DND-41 (cell line): Measurements from ENCODE around the gene DRC3.

Source experiments
- ATAC-seq: fragments of 200-7000 bp; cut with Tn5 transposase; 3 replicates; pipeline ENCODE4 v1.9.1; 2021; ENCODE audit warnings: low read depth; ENCODE audit not compliant: insufficient read depth
- DNase-seq: peaks from one replicate; pipeline ENCODE4 v3.0.0-alpha.2; 2020
- H2AFZ ChIP-seq: 2 replicates; pipeline ENCODE4 v1.6.0; 2012; ENCODE audit warnings: low read depth, low read length
- H3K27ac ChIP-seq: 2 replicates; pipeline ENCODE4 v1.5.1; 2012; ENCODE audit warnings: low read length, inconsistent platforms
- H3K27me3 ChIP-seq: fragments of 200-600 bp; sonication (generic); 2 replicates; pipeline ENCODE4 v1.6.0; 2012; ENCODE audit warnings: low read length, mild to moderate bottlenecking, inconsistent platforms; ENCODE audit not compliant: insufficient read depth, poor library complexity
- H3K36me3 ChIP-seq: 2 replicates; pipeline ENCODE4 v1.5.1; 2012; ENCODE audit warnings: low read length, inconsistent platforms; ENCODE audit not compliant: insufficient read depth
- H3K4me1 ChIP-seq: 2 replicates; pipeline ENCODE4 v1.5.1; 2012; ENCODE audit warnings: mild to moderate bottlenecking, low read length; ENCODE audit not compliant: insufficient read depth
- H3K4me2 ChIP-seq: 2 replicates; pipeline ENCODE4 v1.6.0; 2012; ENCODE audit warnings: mild to moderate bottlenecking, moderate library complexity, low read length, inconsistent platforms; ENCODE audit not compliant: insufficient read depth
- H3K4me3 ChIP-seq, 2 experiments: fragments of 200-600 bp in 1 of 2; shearing (Covaris generic) in 1 of 2; 2 replicates each; pipeline ENCODE4 v1.5.1; 2012 to 2016; ENCODE audit warnings: inconsistent platforms in 2 of 2, low read length in 2 of 2, mild to moderate bottlenecking in 2 of 2, low read depth in 1 of 2, moderate library complexity in 1 of 2
- H3K79me2 ChIP-seq: 2 replicates; pipeline ENCODE4 v1.6.0; 2012; ENCODE audit warnings: low read length, inconsistent platforms; ENCODE audit not compliant: insufficient read depth
- H3K9ac ChIP-seq: 2 replicates; pipeline ENCODE4 v1.6.0; 2012; ENCODE audit warnings: low read depth, mild to moderate bottlenecking, inconsistent platforms, low read length, moderate library complexity
- H3K9me3 ChIP-seq: 2 replicates; pipeline ENCODE4 v1.5.1; 2012; ENCODE audit warnings: low read length, moderate library complexity, mild to moderate bottlenecking, inconsistent platforms; ENCODE audit not compliant: insufficient read depth, severe bottlenecking
- H4K20me1 ChIP-seq: 2 replicates; pipeline ENCODE4 v1.6.0; 2012; ENCODE audit warnings: low read length; ENCODE audit not compliant: insufficient read depth
- EZH2 ChIP-seq: IDR thresholded peaks from 3 replicates; pipeline ENCODE4 v1.6.1; 2012; ENCODE audit warnings: borderline replicate concordance, low read depth, mild to moderate bottlenecking, moderate library complexity, low read length, inconsistent platforms; ENCODE audit not compliant: severe bottlenecking
- TF ChIP-seq, protein P1 (sequence below): IDR thresholded peaks from 2 replicates; pipeline ENCODE4 v1.5.1; 2012; ENCODE audit warnings: borderline replicate concordance, low read length, moderate library complexity, mild to moderate bottlenecking; ENCODE audit not compliant: poor library complexity, severe bottlenecking; ENCODE audit errors: extremely low read depth

DRC3 gene

GRCh38 chr17:17963694-17964436 lies 8.8 kb upstream of the DRC3 start:
- no peaks in the 10 kb centered on the region for H3K36me3 ChIP-seq
- DNase-seq (no peak), ATAC-seq (no peak)
- H3K27ac ChIP-seq, result no peak overlapping the region
- H3K4me1 ChIP-seq, result no peaks in the 10 kb centered on the region
- peaks cover 5% of the 10 kb centered on the region; the same call in 1 of the 2 replicates for H3K79me2 ChIP-seq
- H2AFZ ChIP-seq, result no peak overlapping the region
- TF ChIP-seq, protein P1, sequence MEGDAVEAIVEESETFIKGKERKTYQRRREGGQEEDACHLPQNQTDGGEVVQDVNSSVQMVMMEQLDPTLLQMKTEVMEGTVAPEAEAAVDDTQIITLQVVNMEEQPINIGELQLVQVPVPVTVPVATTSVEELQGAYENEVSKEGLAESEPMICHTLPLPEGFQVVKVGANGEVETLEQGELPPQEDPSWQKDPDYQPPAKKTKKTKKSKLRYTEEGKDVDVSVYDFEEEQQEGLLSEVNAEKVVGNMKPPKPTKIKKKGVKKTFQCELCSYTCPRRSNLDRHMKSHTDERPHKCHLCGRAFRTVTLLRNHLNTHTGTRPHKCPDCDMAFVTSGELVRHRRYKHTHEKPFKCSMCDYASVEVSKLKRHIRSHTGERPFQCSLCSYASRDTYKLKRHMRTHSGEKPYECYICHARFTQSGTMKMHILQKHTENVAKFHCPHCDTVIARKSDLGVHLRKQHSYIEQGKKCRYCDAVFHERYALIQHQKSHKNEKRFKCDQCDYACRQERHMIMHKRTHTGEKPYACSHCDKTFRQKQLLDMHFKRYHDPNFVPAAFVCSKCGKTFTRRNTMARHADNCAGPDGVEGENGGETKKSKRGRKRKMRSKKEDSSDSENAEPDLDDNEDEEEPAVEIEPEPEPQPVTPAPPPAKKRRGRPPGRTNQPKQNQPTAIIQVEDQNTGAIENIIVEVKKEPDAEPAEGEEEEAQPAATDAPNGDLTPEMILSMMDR, result no peak
- TF ChIP-seq EZH2, result no peak
- H3K4me3 ChIP-seq, result no peak overlapping the region
- H3K4me2 ChIP-seq, result no peak overlapping the region
- H3K9me3 ChIP-seq, result no peaks in the 10 kb centered on the region
- no peak overlapping the region for H3K9ac ChIP-seq
- no peaks in the 10 kb centered on the region for H3K27me3 ChIP-seq
- peaks cover 6% of the 10 kb centered on the region; the same call in 1 of the 2 replicates for H4K20me1 ChIP-seq

DNA sequence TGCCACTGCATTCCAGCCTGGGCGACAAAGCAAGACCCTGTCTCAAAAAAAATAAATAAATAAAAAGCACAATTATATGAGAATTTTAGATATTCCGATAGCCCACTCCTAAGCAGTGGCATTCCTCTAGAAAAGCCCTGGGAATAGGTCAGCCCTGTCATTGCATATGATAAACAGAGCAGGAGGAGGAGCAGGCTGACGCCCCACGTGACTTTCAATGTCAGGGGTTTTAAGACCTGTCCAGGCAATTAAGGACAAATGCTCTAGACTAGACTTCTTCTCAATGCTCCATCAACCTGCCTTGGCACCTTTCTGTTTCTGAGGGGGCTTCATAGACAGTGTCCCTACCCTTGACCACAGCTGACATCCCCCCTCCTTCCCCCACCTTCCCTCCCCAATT lies 8.0 kb upstream of the DRC3 start:
- ATAC-seq, result no peak
- Histone ChIP-seq H3K27ac (no peak overlapping the region), H3K9ac (no peak overlapping the region), H3K4me1 (no peaks in the 10 kb centered on the region), H3K79me2 (peaks cover 10% of the 10 kb centered on the region; the same call in 1 of the 2 replicates), H3K4me2 (no peak overlapping the region), H3K27me3 (no peaks in the 10 kb centered on the region), H3K9me3 (no peaks in the 10 kb centered on the region), H4K20me1 (peaks cover 6% of the 10 kb centered on the region; the same call in 1 of the 2 replicates), H3K36me3 (no peaks in the 10 kb centered on the region), H3K4me3 (no peak overlapping the region), H2AFZ (no peak overlapping the region)
- no peak for TF ChIP-seq EZH2
- no peak for DNase-seq

GRCh38 chr17:17965152-17965721 lies 7.4 kb upstream of the DRC3 start:
- peaks cover 6% of the 10 kb centered on the region; the same call in 1 of the 2 replicates for H4K20me1 ChIP-seq
- H3K27ac ChIP-seq, result no peak overlapping the region
- H3K4me2 ChIP-seq, result no peak overlapping the region
- H3K9me3 ChIP-seq, result no peaks in the 10 kb centered on the region
- no peak for DNase-seq
- H3K79me2 ChIP-seq, result peaks cover 9% of the 10 kb centered on the region; the same call in 1 of the 2 replicates
- H3K4me3 ChIP-seq, result no peak overlapping the region
- no peaks in the 10 kb centered on the region for H3K4me1 ChIP-seq
- no peaks in the 10 kb centered on the region for H3K36me3 ChIP-seq
- no peak overlapping the region for H2AFZ ChIP-seq
- no peaks in the 10 kb centered on the region for H3K27me3 ChIP-seq
- ATAC-seq, result no peak
- H3K9ac ChIP-seq, result no peak overlapping the region
- TF ChIP-seq EZH2, result no peak
- TF ChIP-seq, protein P1, result no peak

DNA sequence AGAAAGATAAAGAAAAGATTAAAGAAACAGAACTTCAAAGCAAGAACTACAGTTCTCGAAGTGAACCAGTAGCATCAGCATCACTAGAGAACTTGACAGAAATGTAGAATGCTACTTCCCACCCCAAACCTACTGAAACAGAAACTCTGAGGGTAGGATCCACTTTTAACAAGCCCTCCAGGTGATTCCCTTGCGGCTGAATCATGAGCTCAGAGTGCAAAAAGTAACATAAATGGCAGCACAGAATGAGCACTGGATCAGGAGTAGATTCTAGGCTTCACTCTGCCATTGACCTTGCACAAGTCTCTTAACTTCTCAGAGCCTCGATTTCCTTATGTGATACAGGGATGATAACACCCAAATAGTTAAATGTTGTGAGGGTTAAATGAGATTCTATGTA lies 6.3 kb upstream of the DRC3 start:
- H2AFZ ChIP-seq, result no peak overlapping the region
- no peak overlapping the region for H3K4me3 ChIP-seq
- DNase-seq (no peak), ATAC-seq (no peak)
- H3K79me2 ChIP-seq, result peaks cover 14% of the 10 kb centered on the region
- H3K4me2 ChIP-seq, result no peak overlapping the region
- no peak overlapping the region for H3K27ac ChIP-seq
- peaks cover 5% of the 10 kb centered on the region; the same call in 1 of the 2 replicates for H4K20me1 ChIP-seq
- no peaks in the 10 kb centered on the region for H3K36me3 ChIP-seq
- no peaks in the 10 kb centered on the region for H3K27me3 ChIP-seq
- no peak overlapping the region for H3K9ac ChIP-seq
- H3K9me3 ChIP-seq, result no peaks in the 10 kb centered on the region
- peaks cover 12% of the 10 kb centered on the region for H3K4me1 ChIP-seq
- TF ChIP-seq, protein P1, result no peak
- no peak for TF ChIP-seq EZH2
